Muscle layer of colon (tissue), 2 donors: Measurements from ENCODE around the gene ZC3H12D.

Experiments used
- H3K27ac ChIP-seq: one replicate; pipeline ENCODE4 v1.7.0; 2013; ENCODE audit warnings: low read depth, mild to moderate bottlenecking, low read length, moderate library complexity
- H3K27me3 ChIP-seq, 2 donors: one replicate each; pipeline ENCODE4 v1.7.0; 2013; ENCODE audit warnings: low read length in 2 of 2, mild to moderate bottlenecking in 2 of 2; ENCODE audit not compliant: insufficient read depth in 2 of 2, control insufficient read depth in 1 of 2
- H3K36me3 ChIP-seq: one replicate; pipeline ENCODE4 v1.7.0; 2013; ENCODE audit warnings: mild to moderate bottlenecking, low read length; ENCODE audit not compliant: insufficient read depth
- H3K4me1 ChIP-seq: one replicate; pipeline ENCODE4 v1.7.0; 2013; ENCODE audit warnings: mild to moderate bottlenecking, low read length; ENCODE audit not compliant: insufficient read depth
- H3K4me3 ChIP-seq, 2 donors: one replicate each; pipeline ENCODE4 v1.7.0; 2013; ENCODE audit warnings: low read length in 2 of 2, low read depth in 1 of 2, mild to moderate bottlenecking in 1 of 2, moderate library complexity in 1 of 2
- H3K9ac ChIP-seq: one replicate; pipeline ENCODE4 v1.7.0; 2013; ENCODE audit warnings: low read length
- H3K9me3 ChIP-seq: one replicate; pipeline ENCODE4 v1.7.0; 2013; ENCODE audit warnings: mild to moderate bottlenecking, low read length
- donor health status: abdominal sarcoma.
- donor health status: Adenocarcinoma of cecum.

The ZC3H12D gene

GRCh38 chr6:149483334-149483725, 1.5 kb downstream of the ZC3H12D start:
- Histone ChIP-seq H3K4me3 (no peak overlapping the region), H3K27me3 (no peaks in the 10 kb centered on the region), H3K4me1 (no peaks in the 10 kb centered on the region), H3K36me3 (no peaks in the 10 kb centered on the region), H3K9me3 (no peaks in the 10 kb centered on the region), H3K27ac (no peak overlapping the region), H3K9ac (no peak overlapping the region)

- Histone ChIP-seq H3K9ac (no peak overlapping the region), H3K27ac (peak overlapping the region; percentile 48), H3K36me3 (no peaks in the 10 kb centered on the region), H3K4me3 (peak overlapping the region in 1 of 2 donors; percentile 55), H3K9me3 (no peaks in the 10 kb centered on the region), H3K4me1 (no peaks in the 10 kb centered on the region), H3K27me3 (no peaks in the 10 kb centered on the region)
Measured at GRCh38 chr6:149482545-149483333, 2.1 kb downstream of the ZC3H12D start.

GRCh38 chr6:149480502-149481280, 4.1 kb downstream of the ZC3H12D start:
- Histone ChIP-seq H3K36me3 (no peaks in the 10 kb centered on the region), H3K4me3 (no peak overlapping the region), H3K9me3 (no peaks in the 10 kb centered on the region), H3K4me1 (no peaks in the 10 kb centered on the region), H3K27ac (no peak overlapping the region), H3K27me3 (no peaks in the 10 kb centered on the region), H3K9ac (no peak overlapping the region)

- Histone ChIP-seq H3K27ac (no peak overlapping the region), H3K9me3 (no peaks in the 10 kb centered on the region), H3K4me1 (no peaks in the 10 kb centered on the region), H3K36me3 (no peaks in the 10 kb centered on the region), H3K4me3 (no peak overlapping the region), H3K9ac (no peak overlapping the region), H3K27me3 (no peaks in the 10 kb centered on the region)
Measured at GRCh38 chr6:149478631-149479314, 6.0 kb downstream of the ZC3H12D start.

GRCh38 chr6:149477544-149477943, 7.3 kb downstream of the ZC3H12D start:
- no peak overlapping the region for H3K4me3 ChIP-seq
- H3K9ac ChIP-seq: no peak overlapping the region

GRCh38 chr6:149476789-149477455, 7.9 kb downstream of the ZC3H12D start:
- no peak overlapping the region for H3K4me3 ChIP-seq
- no peak overlapping the region for H3K27ac ChIP-seq
- H3K36me3 ChIP-seq: no peaks in the 10 kb centered on the region
- no peaks in the 10 kb centered on the region for H3K4me1 ChIP-seq
- H3K27me3 ChIP-seq: no peaks in the 10 kb centered on the region
- H3K9ac ChIP-seq: no peak overlapping the region
- H3K9me3 ChIP-seq: no peaks in the 10 kb centered on the region

More at GRCh38 chr6:149477544-149477943, 7.3 kb downstream of the ZC3H12D start:
- no peaks in the 10 kb centered on the region for H3K36me3 ChIP-seq
- no peak overlapping the region for H3K27ac ChIP-seq
- H3K4me1 ChIP-seq: no peaks in the 10 kb centered on the region
- no peaks in the 10 kb centered on the region for H3K27me3 ChIP-seq
- H3K9me3 ChIP-seq: no peaks in the 10 kb centered on the region

- Histone ChIP-seq H3K4me1 (no peaks in the 10 kb centered on the region), H3K9me3 (no peaks in the 10 kb centered on the region), H3K4me3 (no peak overlapping the region), H3K36me3 (no peaks in the 10 kb centered on the region), H3K27me3 (no peaks in the 10 kb centered on the region), H3K27ac (no peak overlapping the region), H3K9ac (no peak overlapping the region)
Measured at GRCh38 chr6:149474108-149474935, 10.5 kb downstream of the ZC3H12D start.

GRCh38 chr6:149473080-149474052, 11.4 kb downstream of the ZC3H12D start:
- H3K36me3 ChIP-seq: no peaks in the 10 kb centered on the region
- no peaks in the 10 kb centered on the region for H3K27me3 ChIP-seq
- H3K4me1 ChIP-seq: no peaks in the 10 kb centered on the region
- no peak overlapping the region for H3K9ac ChIP-seq
- H3K27ac ChIP-seq: no peak overlapping the region
- no peaks in the 10 kb centered on the region for H3K9me3 ChIP-seq
- H3K4me3 ChIP-seq: no peak overlapping the region

GRCh38 chr6:149472241-149472640, 12.6 kb downstream of the ZC3H12D start:
- Histone ChIP-seq H3K27ac (no peak overlapping the region), H3K4me1 (no peaks in the 10 kb centered on the region), H3K9me3 (no peaks in the 10 kb centered on the region), H3K36me3 (no peaks in the 10 kb centered on the region), H3K9ac (no peak overlapping the region), H3K27me3 (no peaks in the 10 kb centered on the region), H3K4me3 (no peak overlapping the region)

- Histone ChIP-seq H3K4me1 (no peaks in the 10 kb centered on the region), H3K27me3 (no peaks in the 10 kb centered on the region), H3K27ac (no peak overlapping the region)
Measured at GRCh38 chr6:149471801-149472200, 13.0 kb downstream of the ZC3H12D start.

More at GRCh38 chr6:149471801-149472200, 13.0 kb downstream of the ZC3H12D start:
- H3K4me3 ChIP-seq: no peak overlapping the region
- no peaks in the 10 kb centered on the region for H3K36me3 ChIP-seq
- H3K9ac ChIP-seq: no peak overlapping the region
- H3K9me3 ChIP-seq: no peaks in the 10 kb centered on the region
